H1 (cell line): Measurements from ENCODE around the gene PRR36. TPM values are rescaled to one million over a fixed set of nuclear protein-coding genes. Genes with fewer than 3 reads are reported as not detected.

Source experiments
- CTCF ChIA-PET: fragments of 300-600 bp; sonication (Branson Sonifier 250); formaldehyde crosslinking; loops from one replicate; lab custom pipeline; 2021; ENCODE audit not compliant: partially characterized antibody; lab: Charles Lee
- POLR2A ChIA-PET: fragments of 300-600 bp; sonication (Branson Sonifier 250); formaldehyde crosslinking; loops from one replicate; lab custom pipeline; 2021; ENCODE audit warnings: inconsistent platforms; ENCODE audit not compliant: partially characterized antibody; lab: Charles Lee
- DNase-seq, 2 experiments: peaks; one replicate each; pipeline versions ENCODE4 v3.0.0 to v3.0.0-alpha.2; 2010 to 2022; ENCODE audit warnings: low spot score in 2 of 2, low read depth in 1 of 2, mixed read lengths in 1 of 2
- FAIRE-seq: peaks from 2 replicates; lab custom pipeline; 2011; peaks lifted over from hg19 to GRCh38; lab: Jason Lieb, UNC
- H2AFZ ChIP-seq: 2 replicates; pipeline ENCODE4 v1.8.1; 2012; ENCODE audit warnings: low read length, inconsistent platforms
- H2AK5ac ChIP-seq: 2 replicates; pipeline ENCODE4 v1.6.1; 2013; ENCODE audit warnings: low read depth, low read length
- H2BK120ac ChIP-seq: replicated peaks from 2 replicates; pipeline ENCODE3; 2013; ENCODE audit warnings: low read depth, low read length, inconsistent platforms
- H2BK12ac ChIP-seq: 2 replicates; pipeline ENCODE4 v1.6.1; 2013; ENCODE audit warnings: low read depth, low read length
- H2BK15ac ChIP-seq: 2 replicates; pipeline ENCODE4 v1.6.1; 2013; ENCODE audit warnings: low read length
- H2BK20ac ChIP-seq: 2 replicates; pipeline ENCODE4 v1.6.1; 2013; ENCODE audit warnings: low read length
- H2BK5ac ChIP-seq: 2 replicates; pipeline ENCODE4 v1.6.1; 2013; ENCODE audit warnings: low read depth, low read length
- H3K14ac ChIP-seq: 2 replicates; pipeline ENCODE4 v1.6.1; 2013; ENCODE audit warnings: inconsistent platforms; ENCODE audit not compliant: insufficient read length
- H3K18ac ChIP-seq: 2 replicates; pipeline ENCODE4 v1.6.1; 2013; ENCODE audit warnings: low read length; ENCODE audit errors: extremely low read depth
- H3K23ac ChIP-seq: 2 replicates; pipeline ENCODE4 v1.6.1; 2013; ENCODE audit warnings: inconsistent platforms; ENCODE audit not compliant: insufficient read length
- H3K23me2 ChIP-seq: 2 replicates; pipeline ENCODE4 v1.6.1; 2013; ENCODE audit warnings: low read depth, low read length
- H3K27ac ChIP-seq: 2 replicates; pipeline ENCODE4 v1.6.1; 2011; ENCODE audit warnings: low read depth, low read length, inconsistent platforms
- H3K27me3 ChIP-seq, 4 experiments: replicated peaks in 1 of 4; 1 replicate in 1 of 4; 2 replicates in 3 of 4; pipeline versions ENCODE4 v1.6.1 to v1.8.1; 2011 to 2013; ENCODE audit warnings: low read length in 3 of 4, mild to moderate bottlenecking in 3 of 4, inconsistent platforms in 2 of 4, mixed read lengths in 2 of 4, moderate library complexity in 1 of 4; ENCODE audit not compliant: control insufficient read depth in 3 of 4, insufficient read depth in 3 of 4; ENCODE audit errors: extremely low read depth in 1 of 4
- H3K36me3 ChIP-seq, 4 experiments: 2 replicates each; pipeline versions ENCODE4 v1.6.1 to v1.8.1; 2011 to 2013; ENCODE audit warnings: mild to moderate bottlenecking in 4 of 4, low read length in 3 of 4, moderate library complexity in 2 of 4, control low read depth in 1 of 4, inconsistent platforms in 1 of 4; ENCODE audit not compliant: insufficient read depth in 4 of 4, control insufficient read depth in 2 of 4
- H3K4ac ChIP-seq: replicated peaks from 2 replicates; pipeline ENCODE3; 2013; ENCODE audit warnings: low read length, low read depth, mixed read lengths, inconsistent platforms; ENCODE audit not compliant: insufficient read length
- H3K4me1 ChIP-seq, 4 experiments: replicated peaks in 1 of 4; 1 replicate in 1 of 4; 2 replicates in 3 of 4; pipeline versions ENCODE4 v1.6.1 to v1.8.1; 2011 to 2013; ENCODE audit warnings: low read length in 3 of 4, inconsistent platforms in 2 of 4, mixed read lengths in 1 of 4; ENCODE audit not compliant: insufficient read depth in 4 of 4, control insufficient read depth in 3 of 4
- H3K4me2 ChIP-seq, 2 experiments: 2 replicates each; pipeline versions ENCODE4 v1.6.1 to v1.8.1; 2011 to 2013; ENCODE audit warnings: low read depth in 2 of 2, low read length in 2 of 2, control low read depth in 1 of 2, inconsistent platforms in 1 of 2, mild to moderate bottlenecking in 1 of 2; ENCODE audit not compliant: insufficient read depth in 1 of 2
- H3K4me3 ChIP-seq, 4 experiments: fragments of 200-600, 300-600 bp in 1 of 4; sonication (generic), shearing (Covaris generic), sonication (Bioruptor Twin) in 1 of 4; 2 replicates each; pipeline versions ENCODE4 v1.5.1 to v1.8.1; 2011 to 2016; ENCODE audit warnings: low read length in 4 of 4, low read depth in 3 of 4, control low read depth in 2 of 4, inconsistent platforms in 2 of 4, mild to moderate bottlenecking in 2 of 4, mixed read lengths in 1 of 4, moderate library complexity in 1 of 4; ENCODE audit not compliant: insufficient read depth in 2 of 4; ENCODE audit errors: extremely low read depth in 1 of 4
- H3K56ac ChIP-seq: replicated peaks from 2 replicates; pipeline ENCODE3; 2013; ENCODE audit warnings: low read depth, mild to moderate bottlenecking, mixed read lengths, low read length, inconsistent platforms; ENCODE audit not compliant: insufficient read length
- H3K79me1 ChIP-seq: 2 replicates; pipeline ENCODE4 v1.6.1; 2013; ENCODE audit warnings: low read depth, low read length, control low read depth
- H3K79me2 ChIP-seq, 2 experiments: 2 replicates each; pipeline versions ENCODE4 v1.6.1 to v1.8.1; 2012 to 2013; ENCODE audit warnings: low read length in 2 of 2, mild to moderate bottlenecking in 2 of 2, inconsistent platforms in 1 of 2; ENCODE audit not compliant: insufficient read depth in 2 of 2, control insufficient read depth in 1 of 2
- H3K9ac ChIP-seq, 4 experiments: replicated peaks in 1 of 4; 1 replicate in 1 of 4; 2 replicates in 3 of 4; pipeline versions ENCODE4 v1.6.1 to v1.8.1; 2011 to 2013; ENCODE audit warnings: low read depth in 3 of 4, low read length in 3 of 4, control low read depth in 2 of 4, mild to moderate bottlenecking in 2 of 4, moderate library complexity in 2 of 4, inconsistent platforms in 1 of 4; ENCODE audit errors: extremely low read depth in 1 of 4
- H3K9me3 ChIP-seq, 2 experiments: 2 replicates each; pipeline versions ENCODE4 v1.6.1 to v1.8.1; 2012 to 2013; ENCODE audit warnings: mild to moderate bottlenecking in 2 of 2, moderate library complexity in 2 of 2, control low read depth in 1 of 2, inconsistent platforms in 1 of 2, low read depth in 1 of 2, low read length in 1 of 2, mixed read lengths in 1 of 2; ENCODE audit not compliant: insufficient read depth in 2 of 2
- H4K20me1 ChIP-seq, 2 experiments: replicated peaks in 1 of 2; 2 replicates each; pipeline versions ENCODE3 to v1.8.1; 2011 to 2013; ENCODE audit warnings: inconsistent platforms in 2 of 2, low read length in 2 of 2, mild to moderate bottlenecking in 1 of 2; ENCODE audit not compliant: insufficient read depth in 2 of 2, control insufficient read depth in 1 of 2
- H4K5ac ChIP-seq: 2 replicates; pipeline ENCODE4 v1.6.1; 2013; ENCODE audit warnings: low read length, low read depth, mixed read lengths, inconsistent platforms; ENCODE audit not compliant: insufficient read length
- H4K8ac ChIP-seq: 2 replicates; pipeline ENCODE4 v1.8.0; 2013; ENCODE audit warnings: mild to moderate bottlenecking, moderate library complexity, low read length, inconsistent platforms; ENCODE audit not compliant: insufficient read depth; ENCODE audit errors: extremely low read depth
- H4K91ac ChIP-seq: replicated peaks from 2 replicates; pipeline ENCODE3; 2013; ENCODE audit warnings: low read length, mixed read lengths, inconsistent platforms; ENCODE audit not compliant: insufficient read length
- GTF2F1 ChIP-seq: IDR thresholded peaks from 2 replicates; pipeline ENCODE4 v1.6.1; 2012; ENCODE audit warnings: low read depth, low read length, improper control_type of control experiment, borderline replicate concordance
- RAD21 ChIP-seq, 2 experiments: IDR thresholded peaks in 1 of 2; conservative IDR thresholded peaks in 1 of 2; 2 replicates each; pipeline ENCODE4 v1.6.1; 2011; ENCODE audit warnings: low read depth in 2 of 2, low read length in 2 of 2, improper control_type of control experiment in 1 of 2, inconsistent platforms in 1 of 2, mild to moderate bottlenecking in 1 of 2, moderate library complexity in 1 of 2
- SP1 ChIP-seq: IDR thresholded peaks from 2 replicates; pipeline ENCODE4 v1.6.1; 2011; ENCODE audit warnings: low read depth, low read length
- WGBS, 2 experiments: shearing (Covaris generic) in 1 of 2; methylation state at CpG; one replicate each; pipeline versions ENCODE4 v1.1.6 to v1.1.7; 2013 to 2015; ENCODE audit warnings: low lambda C conversion rate in 2 of 2, mixed read lengths in 2 of 2, inconsistent platforms in 1 of 2, low coverage in 1 of 2, missing lambda C conversion rate in 1 of 2; ENCODE audit not compliant: insufficient replicate concordance in 2 of 2, insufficient coverage in 1 of 2, insufficient read length in 1 of 2; ENCODE audit errors: extremely low coverage in 1 of 2, missing lambda C conversion rate in 1 of 2; 5-methylcytosine and 5-hydroxymethylcytosine counted together
- polyA plus RNA-seq, 7 experiments: library from polyadenylated mRNA; depleted of rRNA in 3 of 7; stranded (reverse) in 5 of 7; unstranded in 2 of 7; fragments of >200 nt in 5 of 7; fragments of 200-250 nt in 2 of 7; gene quantifications; 1 replicate in 5 of 7; 2 replicates in 1 of 7; 4 replicates in 1 of 7; pipeline versions ENCODE4 v1.2.1 to v1.2.3, GENCODE V29; 2011 to 2013; ENCODE audit warnings: missing spikeins in 2 of 7, mixed read lengths in 2 of 7
- total RNA-seq: library from RNA; stranded (reverse); fragmentation: NEBNext Ultra II Directional; extraction: Animal tissue kit (Norgen Biotek cat#: 25700); gene quantifications from 2 replicates; pipeline ENCODE4 v1.2.1, GENCODE V29; 2021
- TF ChIP-seq, protein P1 (sequence below), 3 experiments: IDR thresholded peaks; 1 replicate in 2 of 3; 2 replicates in 1 of 3; pipeline versions ENCODE4 v1.5.1 to v1.6.1; 2011; ENCODE audit warnings: low read length in 3 of 3, mild to moderate bottlenecking in 3 of 3, inconsistent platforms in 2 of 3, low read depth in 1 of 3, moderate library complexity in 1 of 3; ENCODE audit not compliant: insufficient read depth in 1 of 3; ENCODE audit errors: control extremely low read depth in 1 of 3

PRR36 gene
- total and polyA plus RNA-seq, 2 of the 8 experiments (the other 6 are each of a cell fraction or from before 2014, with no cell fraction given), result 1.6 to 23.9 TPM

DNA sequence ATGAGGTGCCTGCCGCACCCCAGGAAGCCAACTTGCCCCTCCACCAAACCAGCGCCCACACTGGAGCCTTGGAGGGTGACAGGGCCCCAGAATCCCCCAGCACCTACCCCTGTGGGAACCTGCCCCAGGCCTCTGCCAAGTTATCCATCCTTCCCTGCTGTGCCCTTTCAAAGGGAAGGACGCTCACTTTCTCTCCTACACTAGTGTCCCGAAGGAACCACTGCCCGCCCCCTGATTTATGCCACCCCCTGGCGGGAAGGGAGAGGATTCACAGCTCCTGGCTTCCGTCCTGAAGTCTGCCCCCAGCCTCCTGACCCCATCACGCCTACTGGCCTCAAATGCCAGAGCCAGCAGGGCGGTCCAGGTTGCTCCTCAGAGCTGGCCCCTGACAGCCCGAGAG, 42.7 kb downstream of the PRR36 start:
- H3K4me2 ChIP-seq, result peak overlapping the region in 1 of 2 experiments; percentile 43; a peak in 2 of 4 replicates

More for the DNA sequence above, 42.7 kb downstream of the PRR36 start:
- 39% methylated on average over 6 of the region's 10 CpGs; no CpG with 5 or more reads in 1 of the 2 experiments for WGBS, 2 experiments
- H2BK20ac ChIP-seq, result no peak overlapping the region
- H3K79me1 ChIP-seq, result no peaks in the 10 kb centered on the region
- no peak overlapping the region for H3K14ac ChIP-seq
- peaks cover 0 to 1% of the 10 kb centered on the region in 2 experiments for H4K20me1 ChIP-seq
- H3K9me3 ChIP-seq, result no peaks in the 10 kb centered on the region
- no peak overlapping the region for H3K18ac ChIP-seq
- no peak overlapping the region for H4K5ac ChIP-seq
- H3K23me2 ChIP-seq, result no peaks in the 10 kb centered on the region; the same call in 1 of the 2 replicates
- H2BK5ac ChIP-seq, result no peak overlapping the region
- H3K4me3 ChIP-seq, result 0 out of 8 replicates have a peak overlapping the region, but pooled peaks of 1 of the 4 experiments have one; percentile 8
- no peak overlapping the region for H3K56ac ChIP-seq
- H2AFZ ChIP-seq, result no peak overlapping the region
- no peak overlapping the region for H2BK12ac ChIP-seq
- TF ChIP-seq, protein P1, sequence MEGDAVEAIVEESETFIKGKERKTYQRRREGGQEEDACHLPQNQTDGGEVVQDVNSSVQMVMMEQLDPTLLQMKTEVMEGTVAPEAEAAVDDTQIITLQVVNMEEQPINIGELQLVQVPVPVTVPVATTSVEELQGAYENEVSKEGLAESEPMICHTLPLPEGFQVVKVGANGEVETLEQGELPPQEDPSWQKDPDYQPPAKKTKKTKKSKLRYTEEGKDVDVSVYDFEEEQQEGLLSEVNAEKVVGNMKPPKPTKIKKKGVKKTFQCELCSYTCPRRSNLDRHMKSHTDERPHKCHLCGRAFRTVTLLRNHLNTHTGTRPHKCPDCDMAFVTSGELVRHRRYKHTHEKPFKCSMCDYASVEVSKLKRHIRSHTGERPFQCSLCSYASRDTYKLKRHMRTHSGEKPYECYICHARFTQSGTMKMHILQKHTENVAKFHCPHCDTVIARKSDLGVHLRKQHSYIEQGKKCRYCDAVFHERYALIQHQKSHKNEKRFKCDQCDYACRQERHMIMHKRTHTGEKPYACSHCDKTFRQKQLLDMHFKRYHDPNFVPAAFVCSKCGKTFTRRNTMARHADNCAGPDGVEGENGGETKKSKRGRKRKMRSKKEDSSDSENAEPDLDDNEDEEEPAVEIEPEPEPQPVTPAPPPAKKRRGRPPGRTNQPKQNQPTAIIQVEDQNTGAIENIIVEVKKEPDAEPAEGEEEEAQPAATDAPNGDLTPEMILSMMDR (IDR thresholded peaks at IDR 0.05; ENCODE audit: control extremely low read depth in 1 of 3, insufficient read depth in 1 of 3, low read depth in 1 of 3, low read length in 3 of 3), result peak; percentile 55 to 68 (median 60)
- 0 out of 2 replicates have a peak, but pooled peaks have one; percentile 26 for TF ChIP-seq SP1
- no peak for TF ChIP-seq GTF2F1
- TF ChIP-seq RAD21 (IDR thresholded peaks at IDR 0.05 in 1 of 2, conservative IDR thresholded peaks at IDR 0.05 in 1 of 2; ENCODE audit: low read depth in 2 of 2, low read length in 2 of 2), result peak; percentile 49 to 59
- TF ChIP-seq, all 59 proteins: peak for 3
- no peaks in the 10 kb centered on the region for H3K36me3 ChIP-seq
- ChIA-PET POLR2A (interaction anchor here (0.7 to 1.7 kb wide), 5 partner anchors 21 to 189 kb away, joined by 3 to 4 read pairs (median 3); partner anchors contain the start of gene TRAPPC5), CTCF (interaction anchor here (0.5 to 3.6 kb wide), 29 partner anchors 12 to 326 kb away, joined by 3 to 19 read pairs (median 4); partner anchors contain the start of genes CD209 and TRAPPC5)
- DNase-seq (peak; percentile 39 to 74), FAIRE-seq (no peak)
- no peak overlapping the region for H2AK5ac ChIP-seq
- H3K23ac ChIP-seq, result no peak overlapping the region
- H3K4ac ChIP-seq, result no peak overlapping the region
- peaks cover 0 to 3% (median 2%) of the 10 kb centered on the region in 4 experiments; a peak in 1 of 7 replicates for H3K27me3 ChIP-seq
- H3K79me2 ChIP-seq, result no peaks in the 10 kb centered on the region
- H2BK120ac ChIP-seq, result no peak overlapping the region
- peaks cover 0 to 8% (median 6%) of the 10 kb centered on the region in 4 experiments; a peak in 5 of 7 replicates for H3K4me1 ChIP-seq
- no peak overlapping the region for H4K8ac ChIP-seq
- H3K27ac ChIP-seq, result no peak overlapping the region
- no peak overlapping the region; a peak in 1 of 7 replicates for H3K9ac ChIP-seq
- H2BK15ac ChIP-seq, result no peak overlapping the region
- H4K91ac ChIP-seq, result no peak overlapping the region
